Fibroblast of skin of back (primary cell): ENCODE data around the gene TCIRG1. TPM values are rescaled to one million over a fixed set of nuclear protein-coding genes. Genes with fewer than 3 reads are reported as not detected.
A peak's percentile ranks its signal among the peaks of the same experiment; 100 is the strongest.
"Not testable (repeated sequence)": the region's sequence is repeated elsewhere in the genome, so short reads cannot be mapped to it uniquely, and the experiment has no call there.

Experiments used
- DNase-seq: peaks from one replicate; pipeline ENCODE4 v3.0.0-alpha.2; 2013
- polyA plus RNA-seq, 2 experiments: library from polyadenylated mRNA; unstranded; fragments of 120-200 nt; gene quantifications; one replicate each; pipeline ENCODE4 v1.2.1, GENCODE V29; 2013; ENCODE audit not compliant: insufficient read length in 2 of 2

TCIRG1 gene, protein sequence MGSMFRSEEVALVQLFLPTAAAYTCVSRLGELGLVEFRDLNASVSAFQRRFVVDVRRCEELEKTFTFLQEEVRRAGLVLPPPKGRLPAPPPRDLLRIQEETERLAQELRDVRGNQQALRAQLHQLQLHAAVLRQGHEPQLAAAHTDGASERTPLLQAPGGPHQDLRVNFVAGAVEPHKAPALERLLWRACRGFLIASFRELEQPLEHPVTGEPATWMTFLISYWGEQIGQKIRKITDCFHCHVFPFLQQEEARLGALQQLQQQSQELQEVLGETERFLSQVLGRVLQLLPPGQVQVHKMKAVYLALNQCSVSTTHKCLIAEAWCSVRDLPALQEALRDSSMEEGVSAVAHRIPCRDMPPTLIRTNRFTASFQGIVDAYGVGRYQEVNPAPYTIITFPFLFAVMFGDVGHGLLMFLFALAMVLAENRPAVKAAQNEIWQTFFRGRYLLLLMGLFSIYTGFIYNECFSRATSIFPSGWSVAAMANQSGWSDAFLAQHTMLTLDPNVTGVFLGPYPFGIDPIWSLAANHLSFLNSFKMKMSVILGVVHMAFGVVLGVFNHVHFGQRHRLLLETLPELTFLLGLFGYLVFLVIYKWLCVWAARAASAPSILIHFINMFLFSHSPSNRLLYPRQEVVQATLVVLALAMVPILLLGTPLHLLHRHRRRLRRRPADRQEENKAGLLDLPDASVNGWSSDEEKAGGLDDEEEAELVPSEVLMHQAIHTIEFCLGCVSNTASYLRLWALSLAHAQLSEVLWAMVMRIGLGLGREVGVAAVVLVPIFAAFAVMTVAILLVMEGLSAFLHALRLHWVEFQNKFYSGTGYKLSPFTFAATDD
- polyA plus RNA-seq (2013, experiment 1 of 2; ENCODE audit: insufficient read length) = 116 TPM
- 87.1 TPM for polyA plus RNA-seq (2013, experiment 2 of 2; ENCODE audit: insufficient read length)

DNA sequence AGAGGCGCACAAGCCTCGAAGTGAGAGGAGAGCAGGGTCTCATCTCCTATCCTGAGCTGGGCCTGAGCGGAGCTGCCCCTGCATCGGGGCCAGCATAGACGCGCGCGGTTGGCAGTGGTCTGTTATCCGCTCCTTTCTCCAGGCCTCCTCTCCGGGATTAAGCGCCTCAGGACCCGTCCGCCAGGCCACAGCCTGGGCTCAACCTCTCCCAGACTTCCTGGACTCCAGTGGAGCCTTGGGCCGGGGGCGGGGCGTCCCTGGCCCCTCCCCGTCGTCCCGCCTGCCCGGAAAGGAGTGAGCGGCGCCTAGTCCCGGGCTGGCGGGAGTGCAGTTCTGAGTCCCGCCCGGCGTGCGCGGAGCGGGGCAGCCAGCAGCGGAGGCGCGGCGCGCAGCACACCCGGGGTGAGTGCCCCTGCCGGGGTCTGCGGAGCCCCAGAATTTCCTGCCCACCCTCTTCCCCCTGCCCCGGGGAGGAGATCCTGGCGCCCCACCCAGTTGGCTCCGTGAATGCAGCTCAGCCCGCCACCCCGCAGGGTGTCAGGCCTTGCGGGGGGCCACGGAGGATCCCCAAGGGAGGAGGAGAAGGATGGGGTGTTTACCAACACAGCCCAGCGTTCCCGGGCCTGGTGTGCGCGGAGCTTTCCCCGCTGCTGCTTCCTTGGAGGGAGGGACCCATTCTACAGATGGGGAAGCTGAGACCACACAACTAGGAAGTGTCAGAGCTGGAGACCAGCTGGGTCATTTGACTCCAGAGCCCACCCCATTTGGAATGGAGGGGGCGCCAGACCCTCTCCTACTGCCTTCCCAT is at the start of gene TCIRG1:
TSS of gene TCIRG1 (plus strand) at position 308 of the 808 bp plus-strand sequence. CDS start 2,247 bp downstream, outside the sequence.
- peak; percentile 83 for DNase-seq

GRCh38 chr11:67990546-67991346 is 48.1 kb upstream of the TCIRG1 start:
- not testable (repeated sequence) for DNase-seq

- DNase-seq = not testable (repeated sequence)
Measured at GRCh38 chr11:67991347-67992121, 47.3 kb upstream of the TCIRG1 start.

GRCh38 chr11:67993821-67994220 is 45.0 kb upstream of the TCIRG1 start:
- DNase-seq = not testable (repeated sequence)

- DNase-seq = not testable (repeated sequence)
Measured at GRCh38 chr11:67994387-67994786, 44.4 kb upstream of the TCIRG1 start.

DNA sequence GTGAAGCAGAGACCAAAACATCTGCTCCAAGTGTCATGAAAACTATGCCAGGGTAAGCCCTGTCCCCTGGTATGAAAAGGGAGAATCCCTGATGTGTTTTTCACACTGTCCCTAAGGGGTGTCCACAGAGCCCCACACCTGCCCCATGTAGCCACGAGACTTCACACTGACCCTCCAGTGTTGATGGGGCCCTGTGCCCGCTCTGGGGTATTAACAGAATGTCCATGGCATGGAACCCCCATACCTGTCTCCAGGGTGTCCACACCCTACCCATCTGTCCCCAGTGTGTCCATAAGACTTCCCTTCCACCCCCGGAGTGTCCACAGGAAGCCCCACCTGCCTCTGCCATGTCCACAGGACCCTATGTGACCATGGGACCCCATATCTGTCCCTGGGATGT is 43.7 kb upstream of the TCIRG1 start:
- not testable (repeated sequence) for DNase-seq

- DNase-seq = not testable (repeated sequence)
Measured at GRCh38 chr11:67995579-67995978, 43.2 kb upstream of the TCIRG1 start.

DNA sequence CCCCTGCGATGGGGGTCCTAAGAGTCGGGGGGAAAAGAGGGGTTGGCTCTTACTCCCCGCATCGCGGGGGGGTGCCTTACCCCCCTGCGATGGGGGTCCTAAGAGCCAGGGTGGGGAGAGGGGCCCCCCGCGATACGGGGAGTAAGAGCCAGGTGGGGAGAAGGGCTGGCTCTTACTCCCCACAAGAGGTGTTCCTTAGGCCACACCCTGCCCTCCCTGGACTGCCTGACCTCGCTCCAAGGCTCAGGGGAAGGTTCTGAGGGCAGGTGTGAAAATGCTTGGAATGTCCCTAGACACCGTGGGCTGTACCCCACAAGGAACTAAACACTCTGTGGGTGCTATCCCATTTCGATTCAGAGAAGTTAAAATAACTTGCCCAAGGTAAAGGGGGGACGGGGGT is 42.8 kb upstream of the TCIRG1 start:
- no peak for DNase-seq

DNA sequence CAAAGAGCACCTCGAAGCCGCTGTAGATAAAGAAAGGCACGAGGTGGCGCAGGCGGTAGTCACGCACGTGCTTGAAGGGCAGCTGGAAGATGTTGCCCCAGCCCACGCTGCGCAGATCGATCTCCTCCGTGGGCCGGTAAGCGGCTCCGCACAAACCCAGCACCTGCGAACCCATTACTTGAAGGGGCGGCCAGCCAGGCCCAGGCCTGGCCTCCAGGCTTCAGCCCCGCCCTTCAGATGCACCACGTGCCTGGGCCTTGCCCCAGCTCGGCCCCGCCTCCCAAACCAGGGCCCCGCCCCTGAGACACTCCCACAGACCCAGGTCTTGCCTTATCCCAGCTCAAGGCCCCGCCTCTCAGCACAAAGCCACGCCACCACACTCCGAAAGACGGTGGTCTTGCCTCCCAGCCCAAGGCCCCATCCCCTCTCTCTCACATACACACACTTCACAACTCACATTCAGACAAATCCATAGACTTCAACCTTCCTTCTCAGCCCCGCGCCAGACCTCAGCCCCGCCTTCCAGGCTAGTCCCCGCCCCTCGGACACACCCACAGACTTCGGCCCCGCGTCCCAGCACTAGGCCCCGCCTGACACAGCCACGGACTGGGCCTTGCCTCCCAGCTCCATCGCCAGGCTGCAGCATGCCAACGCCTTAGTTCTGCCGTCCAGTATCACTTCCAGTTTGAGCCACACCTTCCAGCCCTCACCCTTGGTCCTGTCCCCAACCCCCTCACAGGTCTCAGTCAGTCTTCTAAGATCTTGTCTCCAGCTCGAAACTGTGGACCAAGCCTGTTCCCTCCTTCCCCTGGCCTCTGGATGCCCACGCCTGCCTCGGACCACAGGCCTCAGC is 42.0 kb upstream of the TCIRG1 start:
- DNase-seq = peak; percentile 55

GRCh38 chr11:67997475-67997921 is 41.3 kb upstream of the TCIRG1 start:
- no peak for DNase-seq

- no peak for DNase-seq
Measured at GRCh38 chr11:67998150-67999045, 40.4 kb upstream of the TCIRG1 start.

DNA sequence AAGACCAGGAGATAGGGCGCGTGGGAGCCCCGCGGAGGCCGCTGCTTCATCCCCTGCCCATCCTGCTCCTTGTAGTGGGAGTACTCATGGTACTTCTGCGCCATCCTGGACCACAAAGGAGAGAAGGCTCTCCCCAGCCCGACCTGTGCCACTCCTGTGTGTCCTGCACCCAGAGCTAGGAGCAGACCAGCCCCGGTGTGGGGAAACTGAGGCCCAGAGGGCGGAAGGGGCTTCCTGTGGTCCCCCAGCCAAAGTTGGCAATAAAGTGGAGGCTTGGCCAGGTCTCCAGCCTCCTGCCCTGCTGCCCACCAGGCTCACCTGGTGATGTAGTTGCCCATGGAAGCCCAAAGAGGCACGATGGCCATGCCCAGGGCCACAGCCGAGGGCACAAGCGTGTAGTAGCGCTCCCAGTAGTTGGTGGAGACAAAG is 39.6 kb upstream of the TCIRG1 start:
- no peak for DNase-seq

GRCh38 chr11:67999704-68000103 is 39.1 kb upstream of the TCIRG1 start:
- DNase-seq = no peak

GRCh38 chr11:68002575-68002937 is 36.3 kb upstream of the TCIRG1 start:
- no peak for DNase-seq

DNA sequence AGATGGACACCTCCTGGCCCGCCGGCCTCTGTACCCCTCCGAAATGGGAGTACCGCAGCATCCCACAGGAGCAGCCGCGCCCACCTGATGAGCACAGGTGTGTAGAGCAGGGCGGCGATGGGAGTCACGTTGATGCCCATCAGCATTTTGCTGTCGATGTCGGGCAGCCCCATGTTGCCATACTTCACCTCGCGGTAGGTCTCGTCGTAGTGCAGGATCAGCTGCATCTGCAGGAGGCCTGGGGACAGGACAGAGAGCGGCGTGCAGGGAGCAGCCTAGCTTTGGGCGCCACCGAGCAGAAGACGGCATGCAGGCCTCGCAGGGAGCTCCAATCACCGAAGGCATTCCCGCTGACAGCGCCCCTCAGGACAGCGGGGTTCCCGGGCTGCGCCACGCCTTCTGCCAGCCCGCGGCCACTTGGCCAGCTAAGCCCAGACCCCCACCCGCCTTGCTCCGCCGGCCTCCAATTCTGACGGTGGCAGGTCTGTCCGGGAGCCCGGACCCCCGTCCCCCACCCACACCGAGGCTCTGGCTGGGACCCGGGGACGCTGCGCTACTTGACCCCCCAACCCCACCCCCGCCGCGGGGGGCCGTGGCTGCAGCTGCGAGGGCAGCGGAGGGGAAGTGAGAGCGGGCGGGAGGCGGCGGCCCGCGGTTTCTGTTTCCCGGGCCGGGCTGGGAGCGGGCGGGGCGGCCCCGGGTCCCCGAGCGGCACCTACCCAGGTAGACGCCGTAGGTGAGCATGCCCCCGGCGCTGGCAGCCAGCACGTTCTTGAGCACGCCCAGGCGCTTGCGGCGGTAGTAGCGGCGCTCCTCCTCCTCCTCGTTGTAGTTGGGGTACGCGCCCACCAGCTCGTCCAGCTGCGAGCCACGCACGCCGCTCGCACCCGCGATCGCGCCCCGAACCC is 35.6 kb upstream of the TCIRG1 start:
- DNase-seq = no peak

DNA sequence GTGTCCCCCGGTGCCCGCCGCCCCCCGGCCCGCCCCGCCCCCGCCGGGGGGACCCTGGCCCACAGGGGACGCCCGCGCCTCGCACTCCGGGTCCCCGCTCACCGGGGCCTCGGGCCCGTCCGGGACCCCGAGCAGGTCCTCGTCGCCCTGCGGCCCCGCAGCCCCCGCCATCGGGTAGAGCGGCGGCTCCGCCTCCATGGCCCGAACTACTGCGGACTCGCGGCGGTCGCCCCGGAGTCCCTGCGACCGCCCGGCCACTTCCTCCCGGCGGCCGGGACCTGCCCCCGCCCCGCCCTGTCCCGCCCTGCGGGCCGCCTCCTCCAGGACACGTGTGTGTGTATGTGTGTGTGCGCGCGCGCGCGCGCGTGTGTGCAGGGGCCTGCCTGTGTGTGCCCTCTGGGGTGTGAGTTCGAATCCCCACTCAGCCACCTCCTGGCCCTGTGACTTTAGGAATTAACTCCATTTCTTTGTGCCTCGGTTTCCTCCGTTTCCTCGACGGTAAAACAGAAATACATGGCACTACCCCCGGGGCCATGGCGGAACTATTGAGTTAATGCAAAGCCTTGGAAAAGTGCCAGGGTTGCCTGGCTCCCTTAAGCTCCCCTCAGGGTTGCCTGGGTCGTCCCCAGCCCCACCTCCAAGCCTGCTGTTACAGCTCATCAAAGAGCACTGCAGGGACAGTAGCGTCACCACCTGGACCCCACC is 34.8 kb upstream of the TCIRG1 start, which contains the start of gene UNC93B1:
TSS of gene UNC93B1 (minus strand) at position 252 of the 705 bp plus-strand sequence. CDS start at position 198, 54 bp downstream.
- peak; percentile 87 for DNase-seq
